Right renal cortex interstitium (tissue), 3 donors: ENCODE results near the gene FRAS1. TPM values are rescaled to one million over a fixed set of nuclear protein-coding genes. Genes with fewer than 3 reads are reported as not detected.
"Not testable (repeated sequence)": the region's sequence is repeated elsewhere in the genome, so short reads cannot be mapped to it uniquely, and the experiment has no call there.

Experiments used
- DNase-seq, 3 donors: peaks; one replicate each; pipeline ENCODE4 v3.0.0-alpha.2; 2013; ENCODE audit warnings: low read depth in 3 of 3, low spot score in 2 of 3
- polyA plus RNA-seq, 3 donors: library from polyadenylated mRNA; unstranded; fragments of 120-200 nt; gene quantifications; one replicate each; pipeline ENCODE4 v1.2.1, GENCODE V29; 2013; ENCODE audit not compliant: insufficient read length in 3 of 3

Gene FRAS1
- polyA plus RNA-seq, 3 donors: 70.4 to 83.3 (median 77.4) TPM

DNA sequence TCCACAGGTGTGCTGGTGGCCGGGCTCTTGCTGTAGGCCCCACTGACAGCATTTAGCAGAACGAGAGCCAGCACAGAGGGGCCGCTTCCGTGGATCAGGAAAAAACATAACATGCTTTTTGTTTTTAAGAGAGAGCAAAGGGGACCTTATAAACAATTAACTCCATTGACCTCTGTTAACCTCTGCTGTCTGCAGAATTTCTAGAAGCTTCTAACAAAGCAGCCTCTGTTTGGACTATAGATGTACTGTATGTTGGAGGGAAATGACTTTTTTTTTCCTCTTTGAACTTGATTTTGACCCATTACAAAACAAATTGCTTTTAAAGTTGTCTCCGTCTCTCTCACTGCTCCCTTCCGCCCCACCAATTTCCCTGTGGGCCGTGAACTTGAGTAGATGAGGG, 210.7 kb downstream of the FRAS1 start:
- no peak for DNase-seq

DNA sequence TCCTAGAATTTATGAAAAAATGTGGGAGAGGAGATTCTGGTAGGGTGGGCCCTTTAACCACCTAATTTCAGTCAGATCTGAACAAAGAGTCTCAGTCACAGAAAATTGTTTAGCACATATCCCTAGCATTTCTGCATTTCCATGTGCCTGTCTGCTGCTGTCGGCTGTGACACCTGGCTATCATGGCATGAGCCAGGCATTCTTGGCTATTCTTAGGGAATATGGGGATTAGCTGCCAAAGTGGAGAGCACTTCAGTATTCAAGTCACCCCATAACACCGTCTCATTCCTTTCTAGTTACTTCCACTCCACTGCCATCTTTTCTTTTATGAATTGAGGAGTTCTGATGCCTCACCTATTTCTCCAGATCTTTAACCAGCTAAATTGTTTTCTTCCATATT, 211.5 kb downstream of the FRAS1 start:
- DNase-seq: no peak

DNA sequence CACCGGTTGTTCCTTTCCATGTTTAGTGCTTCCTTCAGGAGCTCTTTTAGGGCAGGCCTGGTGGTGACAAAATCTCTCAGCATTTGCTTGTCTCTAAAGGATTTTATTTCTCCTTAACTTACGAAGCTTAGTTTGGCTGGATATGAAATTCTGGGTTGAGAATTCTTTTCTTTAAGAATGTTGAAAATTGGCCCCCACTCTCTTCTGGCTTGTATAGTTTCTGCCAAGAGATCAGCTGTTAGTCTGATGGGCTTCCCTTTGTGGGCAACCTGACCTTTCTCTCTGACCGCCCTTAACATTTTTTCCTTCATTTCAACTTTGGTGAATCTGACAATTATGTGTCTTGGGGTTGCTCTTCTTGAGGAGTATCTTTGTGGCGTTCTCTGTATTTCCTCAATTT, 218.3 kb downstream of the FRAS1 start:
- DNase-seq: not testable (repeated sequence)

DNA sequence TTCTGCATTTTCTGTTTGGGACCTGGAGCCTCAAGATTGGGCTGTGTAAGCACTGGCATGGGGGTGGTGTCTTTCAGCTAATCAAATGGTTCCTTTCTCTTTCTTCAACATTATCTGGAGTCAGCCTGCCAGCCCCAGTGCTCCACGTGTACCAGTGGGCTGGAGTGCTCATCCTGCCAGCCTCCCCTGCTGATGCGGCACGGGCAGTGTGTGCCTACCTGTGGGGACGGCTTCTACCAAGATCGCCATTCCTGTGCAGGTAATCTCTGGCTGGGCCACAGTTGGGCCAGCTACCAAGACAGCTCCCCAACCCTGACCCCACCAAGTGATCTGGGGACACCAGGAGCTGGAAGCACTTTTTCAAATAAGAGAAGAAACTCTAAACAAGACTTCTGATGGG, 229.2 kb downstream of the FRAS1 start:
- DNase-seq: no peak

DNA sequence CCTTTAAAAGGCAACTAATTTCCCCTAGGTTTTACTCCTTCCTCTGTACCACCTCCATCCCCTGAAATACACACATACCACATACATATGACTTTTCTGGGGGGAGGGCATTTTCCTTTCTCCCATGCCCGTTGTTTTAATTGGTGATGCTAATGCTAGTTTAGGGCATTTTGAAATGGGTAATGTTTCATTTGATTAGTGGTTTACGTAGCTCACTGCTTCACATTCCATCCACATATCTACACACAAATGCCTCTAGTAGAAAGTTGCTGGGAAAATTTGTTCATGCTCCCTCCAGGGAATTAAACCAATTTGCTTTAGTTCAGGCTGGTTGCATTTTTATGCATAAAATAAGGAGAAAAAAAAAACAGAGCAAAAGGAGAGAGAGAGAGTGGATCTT, 231.2 kb downstream of the FRAS1 start:
- DNase-seq: no peak

DNA sequence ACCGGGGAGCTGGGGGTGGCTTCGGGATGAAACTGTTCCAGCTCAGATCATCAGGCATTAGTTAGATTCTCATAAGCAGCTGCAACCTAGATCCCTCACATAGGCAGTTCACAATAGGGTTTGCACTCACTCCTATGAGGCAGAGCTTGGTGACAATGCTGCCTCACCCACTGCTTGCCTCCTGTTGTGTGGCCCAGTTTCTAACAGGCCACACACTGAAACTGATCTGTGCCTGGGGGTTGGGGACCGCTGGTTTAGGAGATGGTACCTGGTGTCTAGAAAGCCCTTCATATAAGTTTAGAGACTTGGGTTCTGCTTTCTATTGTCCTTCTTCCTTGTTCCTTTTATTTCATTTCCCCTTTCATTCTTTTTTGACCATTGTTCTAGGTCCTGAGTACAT, 234.2 kb downstream of the FRAS1 start:
- no peak for DNase-seq

DNA sequence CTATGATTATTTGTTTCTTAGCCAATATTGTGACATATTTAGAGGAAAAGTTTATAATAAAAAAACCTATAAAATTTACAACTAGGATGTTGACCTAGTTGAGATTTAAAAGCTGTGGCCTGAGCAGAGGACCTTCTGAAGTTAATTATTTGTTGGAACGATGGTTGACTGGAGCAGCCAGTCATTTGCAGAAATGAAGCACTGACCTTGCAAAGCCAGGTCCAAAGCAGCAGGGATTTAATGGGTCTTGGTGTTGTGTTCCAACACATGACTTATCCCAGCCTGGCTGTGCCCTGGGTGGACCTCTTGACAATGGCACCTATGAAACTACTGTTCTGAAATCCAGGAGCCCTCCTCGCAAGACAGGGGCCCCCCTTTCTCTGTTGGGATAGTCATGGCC, 235.2 kb downstream of the FRAS1 start:
- DNase-seq: no peak

DNA sequence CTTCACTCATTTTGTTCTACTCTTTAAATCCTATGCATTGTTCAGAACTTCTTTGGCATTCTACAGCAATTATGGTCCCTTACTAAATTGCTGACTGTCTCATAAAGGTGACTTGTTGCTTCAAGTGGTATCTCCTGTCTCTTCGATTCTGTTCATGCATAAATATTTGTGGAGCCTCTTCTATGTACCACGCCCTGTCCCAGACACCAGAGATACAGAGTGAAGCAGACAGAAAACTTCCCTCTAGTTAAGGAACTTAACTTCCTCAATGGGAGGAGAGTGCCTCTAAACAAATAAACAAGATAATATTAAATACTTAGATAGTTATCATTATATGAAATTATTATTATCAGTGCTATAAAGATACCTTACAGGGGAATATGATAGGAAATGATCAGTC, 235.7 kb downstream of the FRAS1 start:
- DNase-seq: no peak

DNA sequence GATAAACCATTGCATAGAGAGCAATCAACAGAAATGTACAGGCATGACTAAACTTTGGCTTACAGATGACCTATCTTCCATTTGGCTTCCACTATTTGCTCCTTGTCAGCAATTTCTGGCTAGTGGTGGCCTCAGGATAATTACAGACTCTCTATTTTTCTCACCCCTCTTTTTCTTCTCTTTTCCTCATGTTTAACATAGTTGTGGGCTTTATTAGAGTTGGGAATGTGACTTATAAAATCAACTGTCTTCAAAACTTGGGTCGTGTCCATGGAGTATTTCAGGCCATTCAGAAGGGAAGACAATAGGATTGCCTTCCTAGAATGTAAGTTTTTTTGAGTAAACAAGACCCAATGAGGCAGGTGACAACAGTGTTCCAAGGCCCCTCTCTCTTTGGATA, 236.2 kb downstream of the FRAS1 start:
- no peak for DNase-seq

DNA sequence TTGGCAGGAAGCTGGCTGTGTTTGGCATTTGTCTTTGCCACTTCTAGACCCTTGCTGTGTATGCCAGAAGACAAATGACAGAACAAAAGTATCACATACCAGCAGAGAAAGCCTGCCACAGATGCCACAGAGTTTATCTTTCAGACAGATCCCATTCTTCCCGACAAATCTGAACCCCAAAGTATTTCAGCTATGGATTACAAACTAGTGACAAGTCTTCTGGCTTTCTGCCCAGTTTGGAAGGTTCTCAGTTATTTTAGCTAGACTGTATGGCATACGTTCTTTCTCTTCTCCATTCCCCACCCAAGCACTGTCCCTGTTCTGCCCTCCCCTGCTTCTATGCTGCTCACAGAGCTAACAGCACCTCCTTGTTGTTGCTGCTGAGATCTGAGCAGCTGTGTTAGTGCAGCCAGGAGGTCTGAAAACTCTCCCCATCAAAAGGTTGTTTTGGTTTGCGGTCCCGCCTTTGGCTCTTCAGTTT, 236.7 kb downstream of the FRAS1 start:
- no peak for DNase-seq

DNA sequence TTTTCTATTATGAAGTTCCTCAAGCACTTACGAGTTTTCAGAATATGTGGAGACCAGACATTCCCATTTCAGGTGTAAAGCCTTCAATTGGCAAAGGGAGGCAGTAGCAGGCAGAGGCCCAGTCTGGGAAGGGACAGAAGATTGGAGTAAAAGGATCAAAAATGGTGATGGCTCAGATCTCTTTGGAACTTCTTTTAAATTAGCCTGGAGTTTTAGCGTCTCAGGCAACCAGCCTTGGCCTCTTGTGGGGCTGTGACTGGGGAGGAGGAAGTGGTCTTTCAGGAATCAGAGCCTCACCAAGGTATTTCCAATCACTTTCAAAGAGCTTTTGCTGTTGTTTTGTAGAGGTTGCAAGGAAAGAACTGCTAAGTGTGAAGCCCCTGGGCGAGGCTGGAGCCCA, 239.1 kb downstream of the FRAS1 start:
- DNase-seq: no peak

DNA sequence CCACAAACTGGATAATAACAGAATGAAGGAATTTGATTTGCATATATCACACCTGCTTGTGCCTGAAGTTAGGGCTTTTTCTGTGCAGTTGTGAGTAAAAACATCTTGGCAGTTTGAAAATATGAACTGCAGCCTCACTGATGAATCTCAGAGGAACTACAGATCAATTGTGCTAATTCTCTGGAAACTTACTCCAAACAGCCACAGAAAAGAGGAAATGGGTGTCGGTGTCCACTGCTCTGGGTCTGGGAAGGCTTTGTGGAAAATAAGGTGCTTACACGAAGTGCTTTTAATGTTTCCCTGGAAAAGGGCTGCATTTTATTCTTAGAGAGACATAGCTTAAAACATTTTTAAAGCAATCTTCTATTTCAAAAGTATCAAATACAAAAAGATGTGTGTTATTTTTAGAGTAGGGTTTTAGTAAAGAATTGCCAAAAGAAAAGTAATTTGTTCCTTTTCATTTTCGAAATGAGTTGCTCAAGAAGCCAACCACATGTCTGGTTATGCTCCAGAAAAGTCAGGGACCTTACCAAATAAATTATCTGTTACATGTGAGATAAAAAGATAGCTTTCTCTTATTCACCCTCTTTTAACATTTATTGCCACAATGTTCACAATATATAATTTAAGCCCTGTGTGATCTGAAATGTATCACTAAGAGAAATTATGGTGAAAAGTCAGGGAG, 240.1 kb downstream of the FRAS1 start:
- DNase-seq: no peak

DNA sequence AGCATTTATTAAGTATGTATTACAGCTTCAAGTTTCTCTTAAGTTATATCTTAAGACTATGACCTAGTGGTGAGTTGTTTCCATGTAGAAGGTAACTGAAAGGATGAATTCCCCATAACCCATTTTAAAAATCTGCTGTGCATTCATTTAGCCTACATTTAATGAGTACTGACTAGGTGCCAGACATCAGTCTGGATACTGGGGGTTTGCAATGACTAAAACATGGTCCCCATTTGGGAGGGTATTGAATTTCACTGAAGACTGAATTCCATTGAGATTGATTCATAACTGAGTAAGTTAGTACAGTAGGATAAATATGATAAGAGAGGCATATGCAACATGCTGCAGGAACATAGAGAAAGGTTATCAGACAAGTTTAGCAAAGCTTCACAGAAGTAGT, 241.5 kb downstream of the FRAS1 start:
- no peak for DNase-seq

DNA sequence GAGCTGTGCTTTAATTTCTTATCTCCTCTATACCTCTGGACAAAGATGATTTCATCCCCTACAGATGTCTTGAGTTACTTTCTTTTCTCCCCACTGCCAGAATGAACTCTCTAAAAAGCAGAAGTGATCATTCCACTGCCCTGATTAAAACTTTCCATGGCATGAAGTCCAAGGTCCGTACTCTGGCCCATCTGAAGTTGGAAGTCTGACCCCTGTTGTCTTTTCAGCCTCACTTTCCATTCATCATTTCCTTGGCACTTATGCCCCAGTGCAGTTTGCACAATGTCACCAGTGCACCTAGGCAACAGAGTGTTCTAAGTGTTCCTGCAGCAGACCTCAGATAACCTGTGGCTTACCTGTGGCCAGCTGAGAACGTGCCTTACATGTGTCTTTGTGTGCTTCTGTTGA, 242.4 kb downstream of the FRAS1 start:
- DNase-seq: no peak

DNA sequence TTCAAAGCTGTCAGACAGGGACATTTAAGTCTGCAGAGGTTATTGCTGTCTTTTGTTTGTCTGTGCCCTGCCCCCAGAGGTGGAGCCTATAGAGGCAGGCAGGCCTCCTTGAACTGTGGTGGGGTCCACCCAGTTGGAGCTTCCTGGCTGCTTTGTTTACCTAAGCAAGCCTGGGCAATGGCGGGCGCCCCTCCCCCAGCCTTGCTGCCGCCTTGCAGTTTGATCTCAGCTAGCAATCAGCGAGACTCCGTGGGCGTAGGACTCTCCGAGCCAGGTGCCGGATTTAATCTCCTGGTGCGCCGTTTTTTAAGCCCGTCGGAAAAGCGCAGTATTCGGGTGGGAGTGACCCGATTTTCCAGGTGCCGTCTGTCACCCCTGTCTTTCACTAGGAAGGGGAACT, 250.1 kb downstream of the FRAS1 start:
- DNase-seq: not testable (repeated sequence)

DNA sequence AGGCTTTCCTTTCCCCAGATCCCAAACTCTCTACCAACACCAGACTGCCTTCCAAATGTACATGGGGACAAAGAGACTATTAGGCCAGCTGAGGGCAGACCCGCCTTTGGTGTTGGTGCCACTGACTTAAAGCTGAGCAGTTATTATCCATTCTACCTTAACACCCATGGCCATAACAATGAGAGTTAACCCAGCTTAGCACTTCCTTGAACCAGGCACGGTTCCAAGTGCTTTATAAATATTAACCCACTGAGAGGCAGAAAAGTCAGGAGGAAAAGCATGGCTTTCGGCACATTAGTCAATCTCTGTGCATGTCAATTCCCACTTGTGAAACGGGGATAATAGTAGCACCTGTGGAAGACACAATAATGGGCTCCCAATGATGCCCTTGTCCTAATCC, 251.4 kb downstream of the FRAS1 start:
- no peak for DNase-seq

DNA sequence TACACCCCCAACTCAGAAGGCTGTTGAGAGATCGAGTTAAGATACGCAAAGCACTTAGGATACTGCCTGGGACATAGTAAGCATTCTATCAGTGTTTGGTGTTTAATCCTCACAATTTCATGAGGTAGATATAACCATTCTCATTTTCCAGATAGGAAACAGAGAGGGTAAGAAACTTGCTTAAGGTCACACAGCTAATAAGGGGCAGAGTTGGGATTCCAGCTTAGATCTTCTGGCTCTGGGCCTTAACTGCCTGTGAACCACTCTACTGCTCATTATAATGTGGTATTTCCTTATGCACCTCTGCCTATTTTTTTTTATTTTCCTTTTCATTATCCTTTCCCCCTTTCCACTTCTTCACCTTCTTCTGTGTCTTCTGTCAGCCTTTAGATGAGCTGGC, 252.2 kb downstream of the FRAS1 start:
- DNase-seq: no peak

DNA sequence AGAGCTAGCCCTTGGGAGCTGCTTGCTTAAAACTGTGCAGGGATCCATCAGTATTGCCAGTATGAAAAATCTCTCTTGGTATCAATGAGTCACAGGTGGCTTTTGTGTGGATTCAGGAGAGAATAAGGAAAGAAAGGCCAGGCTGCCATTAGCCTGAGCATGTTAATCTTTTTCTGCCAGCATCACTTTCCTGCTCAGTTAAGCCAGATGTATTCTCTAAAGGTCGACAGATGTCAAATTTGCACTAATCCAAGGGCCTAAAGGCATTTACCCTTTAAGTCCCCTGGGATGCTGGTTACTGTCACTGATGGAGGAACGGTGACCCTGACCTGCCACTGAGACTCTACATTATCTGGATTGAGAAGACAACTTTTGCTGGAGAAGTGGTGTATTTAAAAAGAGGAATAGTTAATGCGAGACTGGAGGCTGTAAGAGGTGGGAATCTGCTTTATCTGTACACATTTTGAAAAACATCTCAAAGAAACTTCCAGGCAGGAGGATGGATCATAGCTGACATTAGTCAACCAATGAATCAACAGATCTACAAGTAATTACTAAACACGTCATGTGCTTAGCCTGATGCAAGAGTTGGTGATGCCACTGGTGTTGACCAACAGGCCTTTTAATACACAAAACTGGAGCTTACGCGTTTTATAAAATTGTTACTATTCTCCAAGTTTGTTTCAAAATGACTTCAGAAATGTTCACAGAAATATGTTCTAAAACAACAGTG, 253.1 kb downstream of the FRAS1 start:
- DNase-seq: no peak

DNA sequence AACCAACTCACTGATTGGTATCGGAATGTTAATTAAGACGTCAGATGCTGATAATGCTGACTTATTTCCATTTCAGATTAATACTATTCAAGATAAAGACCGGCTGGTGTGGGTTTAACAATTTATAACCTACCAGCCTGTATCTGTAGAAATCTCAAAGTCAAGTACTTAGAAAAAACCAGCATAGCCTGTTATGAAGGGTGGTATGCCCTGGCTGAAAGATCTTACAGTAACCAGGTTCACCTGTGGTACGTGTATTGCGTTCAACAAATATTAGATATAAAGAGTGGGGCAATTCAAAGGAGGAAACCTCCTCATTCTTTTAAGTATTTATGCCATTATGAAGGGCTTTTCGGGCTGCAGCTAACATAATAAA, 253.6 kb downstream of the FRAS1 start:
- DNase-seq: no peak

DNA sequence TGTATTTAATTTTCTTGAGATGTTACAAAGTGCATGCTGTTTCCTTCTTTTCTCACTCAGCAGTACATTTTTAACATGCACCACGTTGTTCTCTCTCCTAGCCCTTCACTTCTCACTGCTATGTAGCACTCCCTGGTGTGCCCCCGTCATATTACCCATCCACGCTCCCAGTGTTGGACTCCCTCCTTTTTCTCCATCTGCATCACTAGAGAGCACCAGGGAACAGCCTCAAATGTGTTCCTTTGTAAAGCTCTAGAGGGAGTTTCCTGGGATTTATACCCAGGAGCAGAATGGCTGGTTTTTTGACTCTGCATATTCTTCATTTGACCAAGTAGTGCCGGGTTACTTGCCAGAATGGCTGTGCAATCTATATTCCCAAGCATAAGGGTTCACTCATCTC, 254.2 kb downstream of the FRAS1 start:
- DNase-seq: no peak

DNA sequence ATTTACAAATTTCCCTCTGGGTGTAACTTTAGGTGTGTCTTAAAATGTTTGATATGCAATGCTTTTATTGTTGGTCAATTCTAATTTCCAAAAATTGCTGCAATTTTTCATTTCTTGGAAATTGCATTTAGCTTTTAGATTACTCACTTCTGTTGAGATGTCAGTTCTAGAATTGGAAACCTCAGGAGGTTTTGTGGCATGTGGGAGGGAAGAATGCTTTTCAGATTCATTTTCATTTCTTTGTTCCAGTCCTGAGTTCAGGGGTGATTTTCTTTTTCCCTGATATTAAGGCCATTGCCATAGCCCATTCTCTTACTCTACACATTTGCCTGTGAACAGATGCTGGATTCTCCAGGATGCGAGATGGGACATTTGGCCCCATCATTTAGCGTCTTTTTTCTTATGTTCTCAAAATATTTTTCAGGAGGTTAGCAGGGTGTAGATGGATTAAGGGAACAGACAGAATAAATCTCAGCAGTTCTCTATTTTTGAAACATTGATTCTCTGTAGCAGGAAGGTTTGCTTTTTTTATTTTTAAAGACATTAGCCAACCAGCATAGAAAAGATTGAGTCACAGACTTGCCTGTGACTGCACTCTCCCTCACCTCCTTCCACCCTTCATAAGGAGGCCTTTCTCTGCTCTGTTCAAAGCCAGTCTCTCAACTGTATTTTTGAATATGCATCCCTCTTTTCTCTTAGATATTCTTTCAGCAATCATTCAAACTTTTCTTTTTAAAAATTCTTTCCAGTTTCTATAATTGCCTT, 256.0 kb downstream of the FRAS1 start:
- no peak for DNase-seq

DNA sequence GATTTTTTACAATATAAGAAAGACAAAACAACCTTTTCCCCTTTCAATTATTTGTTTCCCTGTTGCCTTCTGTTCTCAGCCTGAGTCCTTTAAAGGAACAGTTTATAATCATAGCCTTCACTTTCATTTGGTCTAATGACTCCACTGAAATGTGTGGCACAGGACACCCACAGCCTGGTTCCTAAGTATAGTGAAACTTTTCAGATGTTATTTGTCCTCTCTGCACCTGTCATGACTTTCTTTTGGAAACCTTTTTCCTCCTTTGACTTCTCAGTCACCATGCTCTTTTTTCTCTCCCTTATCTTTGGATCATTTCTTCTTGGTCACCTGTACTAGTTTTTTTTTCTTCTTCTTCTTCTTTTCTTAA, 256.6 kb downstream of the FRAS1 start:
- no peak for DNase-seq
